Measurements from ENCODE around the gene MCF2L2. TPM values are rescaled to one million over a fixed set of nuclear protein-coding genes. Genes with fewer than 3 reads are reported as not detected.
"Not testable (repeated sequence)": the region's sequence is repeated elsewhere in the genome, so short reads cannot be mapped to it uniquely, and the experiment has no call there.

The MCF2L2 gene
- total and polyA plus RNA-seq, 7 experiments from 2014 or later: 0.15 to 4.3 (median 0.47) TPM; not detected in 1

DNA sequence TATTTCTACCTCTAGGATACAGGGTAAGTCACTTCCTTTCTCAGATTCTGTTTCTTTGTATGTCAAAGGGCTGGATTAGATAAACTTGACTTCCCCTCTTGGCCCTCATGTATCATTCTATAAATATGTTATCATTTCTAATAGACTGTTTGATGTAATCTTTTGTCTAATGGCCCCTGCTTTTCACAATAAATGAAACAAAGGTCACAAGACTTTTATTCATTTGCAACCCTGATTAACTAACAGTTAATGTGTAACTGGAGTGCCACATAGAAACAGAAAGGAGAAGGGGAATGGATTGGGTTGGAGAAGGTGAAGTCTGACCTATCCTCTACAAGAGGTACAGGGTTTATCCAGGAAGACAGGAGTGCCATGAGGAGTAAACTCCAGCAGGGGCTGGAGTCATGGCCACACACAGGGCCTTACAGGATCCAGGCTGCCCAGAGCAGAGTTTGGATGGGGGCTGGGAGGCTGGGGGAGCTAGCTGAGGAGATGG, 183.4 kb downstream of the MCF2L2 start:
- Mint-ChIP-seq H3K27me3 (peaks cover 6 to 19% (median 9%) of the 10 kb centered on the region in 5 donors), H3K36me3 (peaks cover 5 to 19% (median 14%) of the 10 kb centered on the region in 5 donors), H3K9me3 (peaks cover 0 to 37% (median 23%) of the 10 kb centered on the region in 11 donors), H3K4me1 (peaks cover 0 to 4% (median 0%) of the 10 kb centered on the region in 7 donors), H3K27ac (no peak overlapping the region), H3K4me3 (no peak overlapping the region)
- no peaks in the 10 kb centered on the region for H3K4me1 ChIP-seq (ENCODE audit: control insufficient read depth in 2 of 2, insufficient read depth in 2 of 2, low read length in 2 of 2)
- no peak overlapping the region for H3K4me3 ChIP-seq (ENCODE audit: low read length)
- H3K27ac ChIP-seq (ENCODE audit: low read depth, low read length): no peak overlapping the region
- no peaks in the 10 kb centered on the region for H3K27me3 ChIP-seq (ENCODE audit: control insufficient read depth in 2 of 2, insufficient read depth in 2 of 2, low read length in 2 of 2)
- ChIA-PET POLR2A (no interaction called here), CTCF (no interaction called here)
- intact Hi-C loops (cut with micrococcal nuclease): no loop called here
- no peaks in the 10 kb centered on the region for H3K36me3 ChIP-seq (ENCODE audit: control insufficient read depth in 2 of 3, insufficient read depth in 3 of 3, low read length in 3 of 3)
- no peak for DNase-seq
- peak; percentile 20 for ATAC-seq
- H3K9me3 ChIP-seq (ENCODE audit: control insufficient read depth in 2 of 3, low read length in 3 of 3): peaks cover 0 to 11% (median 0%) of the 10 kb centered on the region in 3 experiments

DNA sequence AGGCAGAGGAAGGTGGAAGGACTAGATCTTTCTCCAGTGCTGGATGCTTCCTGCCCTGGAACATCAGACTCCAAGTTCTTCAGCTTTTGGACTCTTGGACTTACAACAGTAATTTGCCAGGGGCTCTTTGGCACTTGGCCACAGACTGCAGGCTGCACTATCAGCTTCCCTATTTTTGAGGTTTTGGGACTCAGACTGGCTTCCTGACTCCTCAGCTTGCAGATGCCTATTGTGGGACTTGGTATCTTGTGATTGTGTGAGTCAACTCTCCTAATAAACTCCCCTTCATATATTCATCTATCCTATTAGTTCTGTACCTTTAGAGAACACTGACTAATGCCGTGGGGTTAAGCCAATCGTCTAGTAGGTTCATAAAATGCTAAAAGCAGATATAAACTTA, 184.2 kb downstream of the MCF2L2 start:
- H3K4me3 Mint-ChIP-seq: no peak overlapping the region
- Histone ChIP-seq H3K4me1 (ENCODE audit: control insufficient read depth in 2 of 2, insufficient read depth in 2 of 2, low read length in 2 of 2) (no peaks in the 10 kb centered on the region), H3K4me3 (ENCODE audit: low read length) (no peak overlapping the region), H3K27me3 (ENCODE audit: control insufficient read depth in 2 of 2, insufficient read depth in 2 of 2, low read length in 2 of 2) (no peaks in the 10 kb centered on the region), H3K27ac (ENCODE audit: low read depth, low read length) (no peak overlapping the region), H3K9me3 (ENCODE audit: control insufficient read depth in 2 of 3, low read length in 3 of 3) (peaks cover 0 to 11% (median 0%) of the 10 kb centered on the region in 3 experiments), H3K36me3 (ENCODE audit: control insufficient read depth in 2 of 3, insufficient read depth in 3 of 3, low read length in 3 of 3) (no peaks in the 10 kb centered on the region)
- no peak overlapping the region for H3K27ac Mint-ChIP-seq
- H3K9me3 Mint-ChIP-seq: peaks cover 0 to 37% (median 27%) of the 10 kb centered on the region in 11 donors
- peaks cover 11 to 25% (median 12%) of the 10 kb centered on the region in 5 donors for H3K27me3 Mint-ChIP-seq
- H3K36me3 Mint-ChIP-seq: peaks cover 5 to 25% (median 14%) of the 10 kb centered on the region in 5 donors
- CTCF ChIA-PET: no interaction called here
- intact Hi-C loops (cut with micrococcal nuclease): no loop called here
- ATAC-seq (peak; percentile 80), DNase-seq (no peak)
- POLR2A ChIA-PET: no interaction called here
- H3K4me1 Mint-ChIP-seq: peaks cover 0 to 4% (median 0%) of the 10 kb centered on the region in 7 donors

DNA sequence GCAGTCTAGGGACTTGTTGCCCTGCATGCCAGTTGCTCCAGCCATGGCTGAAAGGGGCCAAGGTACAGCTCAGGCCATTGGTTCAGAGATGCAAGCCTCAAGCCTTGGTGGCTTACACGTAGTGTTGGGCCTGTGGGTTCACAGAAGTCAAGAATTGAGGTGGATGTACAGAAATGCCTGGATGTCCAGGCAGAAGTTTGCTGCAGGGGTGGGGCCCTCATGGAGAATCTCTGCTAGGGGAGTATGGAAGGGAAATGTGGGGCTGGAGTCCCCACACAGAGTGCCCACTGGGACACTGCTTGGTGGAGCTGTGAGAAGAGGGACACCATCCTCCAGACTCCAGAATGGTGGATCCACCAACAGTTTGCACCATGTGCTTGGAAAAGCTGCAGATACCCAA, 186.0 kb downstream of the MCF2L2 start:
- Mint-ChIP-seq H3K4me1 (peaks cover 0 to 4% (median 0%) of the 10 kb centered on the region in 7 donors), H3K27me3 (peaks cover 11 to 20% (median 12%) of the 10 kb centered on the region in 5 donors), H3K27ac (no peak overlapping the region), H3K9me3 (peaks cover 0 to 37% (median 28%) of the 10 kb centered on the region in 11 donors), H3K36me3 (peaks cover 5 to 25% (median 14%) of the 10 kb centered on the region in 5 donors), H3K4me3 (no peak overlapping the region)
- H3K27ac ChIP-seq (ENCODE audit: low read depth, low read length): no peak overlapping the region
- H3K27me3 ChIP-seq (ENCODE audit: control insufficient read depth in 2 of 2, insufficient read depth in 2 of 2, low read length in 2 of 2): no peaks in the 10 kb centered on the region
- intact Hi-C loops (cut with micrococcal nuclease): no loop called here
- CTCF ChIA-PET: no interaction called here
- POLR2A ChIA-PET: no interaction called here
- DNase-seq (no peak), ATAC-seq (no peak)
- H3K4me3 ChIP-seq (ENCODE audit: low read length): no peak overlapping the region
- no peaks in the 10 kb centered on the region for H3K4me1 ChIP-seq (ENCODE audit: control insufficient read depth in 2 of 2, insufficient read depth in 2 of 2, low read length in 2 of 2)
- H3K9me3 ChIP-seq (ENCODE audit: control insufficient read depth in 2 of 3, low read length in 3 of 3): peaks cover 0 to 11% (median 0%) of the 10 kb centered on the region in 3 experiments
- no peaks in the 10 kb centered on the region for H3K36me3 ChIP-seq (ENCODE audit: control insufficient read depth in 2 of 3, insufficient read depth in 3 of 3, low read length in 3 of 3)

DNA sequence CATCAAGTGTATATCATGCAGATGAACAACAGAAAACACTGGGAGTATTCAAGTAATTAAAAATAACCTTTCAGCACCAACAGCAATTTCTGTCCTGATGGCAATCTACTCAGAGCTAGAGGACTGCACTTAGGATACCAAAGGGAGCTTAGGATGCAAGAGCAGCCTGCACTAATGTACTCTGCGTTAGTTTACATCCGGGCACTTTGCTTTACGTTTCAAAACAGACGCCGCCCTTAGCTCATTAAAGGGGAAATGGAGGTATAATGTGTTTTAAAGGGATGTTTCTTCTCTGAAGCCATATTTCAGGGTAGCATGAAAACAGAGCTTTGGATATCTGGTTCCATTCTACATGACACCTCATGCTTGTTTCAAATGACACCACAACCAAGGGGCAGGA, 189.4 kb downstream of the MCF2L2 start:
- Mint-ChIP-seq H3K27me3 (peaks cover 9 to 20% (median 12%) of the 10 kb centered on the region in 5 donors), H3K4me1 (peaks cover 0 to under 1% (median 0%) of the 10 kb centered on the region in 7 donors), H3K4me3 (no peak overlapping the region), H3K36me3 (peaks cover 5 to 25% (median 12%) of the 10 kb centered on the region in 5 donors), H3K9me3 (peaks cover 0 to 31% (median 25%) of the 10 kb centered on the region in 11 donors), H3K27ac (no peak overlapping the region)
- Histone ChIP-seq H3K36me3 (ENCODE audit: control insufficient read depth in 2 of 3, insufficient read depth in 3 of 3, low read length in 3 of 3) (no peaks in the 10 kb centered on the region), H3K27me3 (ENCODE audit: control insufficient read depth in 2 of 2, insufficient read depth in 2 of 2, low read length in 2 of 2) (no peaks in the 10 kb centered on the region), H3K4me1 (ENCODE audit: control insufficient read depth in 2 of 2, insufficient read depth in 2 of 2, low read length in 2 of 2) (no peaks in the 10 kb centered on the region), H3K4me3 (ENCODE audit: low read length) (no peak overlapping the region), H3K9me3 (ENCODE audit: control insufficient read depth in 2 of 3, low read length in 3 of 3) (peaks cover 0 to 11% (median 0%) of the 10 kb centered on the region in 3 experiments), H3K27ac (ENCODE audit: low read depth, low read length) (no peak overlapping the region)
- ATAC-seq (no peak), DNase-seq (no peak)
- POLR2A ChIA-PET: no interaction called here
- CTCF ChIA-PET: no interaction called here
- intact Hi-C loops (cut with micrococcal nuclease): no loop called here

DNA sequence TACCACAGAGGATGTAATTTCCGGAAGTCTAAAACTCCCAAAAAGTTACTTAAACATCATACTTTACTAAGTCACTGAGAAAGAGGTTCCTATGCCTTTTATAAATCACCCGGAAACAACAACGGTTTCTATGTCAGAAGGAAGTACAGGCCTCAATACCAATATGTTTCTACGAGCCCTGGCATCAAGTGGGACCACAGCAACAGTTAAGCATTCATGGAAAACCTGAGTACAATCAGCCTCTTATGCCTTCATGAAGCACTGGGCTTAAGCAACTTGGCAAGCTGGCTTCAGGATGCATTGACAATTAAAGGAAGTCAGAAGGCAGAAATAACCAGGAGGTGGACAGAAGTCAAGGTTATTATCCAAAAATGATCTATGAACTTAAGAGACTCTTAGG, 194.5 kb downstream of the MCF2L2 start:
- no peaks in the 10 kb centered on the region for H3K36me3 ChIP-seq (ENCODE audit: control insufficient read depth in 2 of 3, insufficient read depth in 3 of 3, low read length in 3 of 3)
- H3K9me3 Mint-ChIP-seq: no peaks in the 10 kb centered on the region
- DNase-seq: no peak
- H3K4me3 Mint-ChIP-seq: no peak overlapping the region
- ChIA-PET POLR2A (interaction anchor here (1.8 kb wide), 1 partner anchor 9 kb away, joined by 6 read pairs; no protein-coding TSS in a partner anchor), CTCF (no interaction called here)
- H3K27ac Mint-ChIP-seq: peak overlapping the region in 2 of 9 donors; percentile 41 to 82
- H3K9me3 ChIP-seq (ENCODE audit: control insufficient read depth in 2 of 3, low read length in 3 of 3): no peaks in the 10 kb centered on the region
- H3K27me3 Mint-ChIP-seq: no peaks in the 10 kb centered on the region
- no peak for ATAC-seq
- no peak overlapping the region for H3K4me3 ChIP-seq (ENCODE audit: low read length)
- H3K4me1 Mint-ChIP-seq: peaks cover 0 to 3% (median 0%) of the 10 kb centered on the region in 7 donors
- peaks cover 0 to 1% (median 0%) of the 10 kb centered on the region in 5 donors for H3K36me3 Mint-ChIP-seq
- intact Hi-C loops (cut with micrococcal nuclease): no loop called here
- no peaks in the 10 kb centered on the region for H3K4me1 ChIP-seq (ENCODE audit: control insufficient read depth in 2 of 2, insufficient read depth in 2 of 2, low read length in 2 of 2)
- no peak overlapping the region for H3K27ac ChIP-seq (ENCODE audit: low read depth, low read length)
- H3K27me3 ChIP-seq (ENCODE audit: control insufficient read depth in 2 of 2, insufficient read depth in 2 of 2, low read length in 2 of 2): no peaks in the 10 kb centered on the region

DNA sequence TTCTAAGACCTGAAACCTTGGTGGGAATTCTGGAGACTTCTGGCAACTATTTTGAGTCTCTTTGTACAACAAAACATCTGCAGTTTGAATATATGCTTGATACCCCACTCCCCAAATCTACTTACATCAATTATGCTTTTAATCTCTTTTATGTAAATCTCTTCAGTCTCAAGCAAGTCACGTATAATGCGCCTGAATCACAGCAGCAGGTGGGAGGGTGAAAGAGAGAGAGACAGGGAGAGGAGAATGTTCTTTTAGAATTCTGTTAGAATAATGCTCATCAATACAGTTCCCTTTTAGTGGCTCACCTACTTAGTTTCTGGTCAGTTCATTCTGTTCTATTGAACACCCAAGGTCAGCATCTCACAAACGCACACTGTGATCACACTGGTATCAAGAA, 197.6 kb downstream of the MCF2L2 start:
- no peaks in the 10 kb centered on the region for H3K9me3 Mint-ChIP-seq
- intact Hi-C loops (cut with micrococcal nuclease): no loop called here
- H3K27me3 Mint-ChIP-seq: no peaks in the 10 kb centered on the region
- Histone ChIP-seq H3K9me3 (ENCODE audit: control insufficient read depth in 2 of 3, low read length in 3 of 3) (no peaks in the 10 kb centered on the region), H3K4me1 (ENCODE audit: control insufficient read depth in 2 of 2, insufficient read depth in 2 of 2, low read length in 2 of 2) (no peaks in the 10 kb centered on the region), H3K27ac (ENCODE audit: low read depth, low read length) (no peak overlapping the region), H3K36me3 (ENCODE audit: control insufficient read depth in 2 of 3, insufficient read depth in 3 of 3, low read length in 3 of 3) (no peaks in the 10 kb centered on the region), H3K27me3 (ENCODE audit: control insufficient read depth in 2 of 2, insufficient read depth in 2 of 2, low read length in 2 of 2) (no peaks in the 10 kb centered on the region), H3K4me3 (ENCODE audit: low read length) (no peak overlapping the region)
- POLR2A ChIA-PET: no interaction called here
- DNase-seq (no peak), ATAC-seq (no peak)
- peaks cover 0 to 3% (median 0%) of the 10 kb centered on the region in 7 donors for H3K4me1 Mint-ChIP-seq
- H3K4me3 Mint-ChIP-seq: no peak overlapping the region
- CTCF ChIA-PET: interaction anchor here (0.6 kb wide), 1 partner anchor 1317 kb away, joined by 3 read pairs; no protein-coding TSS in a partner anchor
- no peak overlapping the region for H3K27ac Mint-ChIP-seq
- H3K36me3 Mint-ChIP-seq: peaks cover 0 to 5% (median 0%) of the 10 kb centered on the region in 5 donors

DNA sequence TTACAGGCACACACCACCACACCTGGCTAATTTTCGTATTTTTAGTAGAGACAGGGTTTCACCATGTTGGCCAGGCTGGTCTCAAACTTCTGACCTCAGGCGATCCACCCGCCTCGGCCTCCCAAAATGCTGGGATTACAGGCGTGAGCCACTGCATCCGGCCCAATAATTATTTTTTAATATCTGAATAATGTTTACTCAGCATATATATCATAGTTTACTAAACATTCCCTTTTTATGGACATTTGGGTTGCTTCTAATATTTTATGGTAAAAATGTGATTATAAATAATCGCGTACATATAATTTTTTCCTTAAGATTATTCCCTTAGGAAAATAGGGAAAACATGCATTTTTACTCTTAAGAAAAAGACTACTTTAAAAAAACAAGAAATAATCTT, 198.2 kb downstream of the MCF2L2 start:
- DNase-seq; CTCF ChIA-PET; H3K27me3 ChIP-seq (ENCODE audit: control insufficient read depth in 2 of 2, insufficient read depth in 2 of 2, low read length in 2 of 2); H3K4me1 ChIP-seq (ENCODE audit: control insufficient read depth in 2 of 2, insufficient read depth in 2 of 2, low read length in 2 of 2); H3K4me3 Mint-ChIP-seq; ATAC-seq; H3K27ac ChIP-seq (ENCODE audit: low read depth, low read length); H3K9me3 Mint-ChIP-seq; H3K9me3 ChIP-seq (ENCODE audit: control insufficient read depth in 2 of 3, low read length in 3 of 3); H3K4me3 ChIP-seq (ENCODE audit: low read length); H3K27ac Mint-ChIP-seq; H3K4me1 Mint-ChIP-seq; H3K36me3 ChIP-seq (ENCODE audit: control insufficient read depth in 2 of 3, insufficient read depth in 3 of 3, low read length in 3 of 3); intact Hi-C loops (cut with micrococcal nuclease); H3K36me3 Mint-ChIP-seq; H3K27me3 Mint-ChIP-seq; POLR2A ChIA-PET: not testable (repeated sequence)
